Nephron progenitor cell (in vitro differentiated cells): Measurements from ENCODE around the gene CD3G.

Experiments
- DNase-seq: peaks from one replicate; pipeline ENCODE4 v3.0.0; 2021
- H3K27ac Mint-ChIP-seq: 2 replicates; pipeline ENCODE4 v1.8.0; 2021; ENCODE audit warnings: mild to moderate bottlenecking, moderate library complexity, mixed read lengths
- H3K27me3 Mint-ChIP-seq: 2 replicates; pipeline ENCODE4 v1.8.0; 2021; ENCODE audit warnings: mild to moderate bottlenecking, low read depth, mixed read lengths; ENCODE audit not compliant: poor library complexity
- H3K36me3 Mint-ChIP-seq: 2 replicates; pipeline ENCODE4 v1.8.0; 2021; ENCODE audit warnings: low read depth, mixed read lengths
- H3K4me1 Mint-ChIP-seq: 2 replicates; pipeline ENCODE4 v1.8.0; 2021; ENCODE audit warnings: mixed read lengths
- H3K4me3 Mint-ChIP-seq: 2 replicates; pipeline ENCODE4 v1.8.0; 2021; ENCODE audit warnings: mild to moderate bottlenecking, moderate library complexity, mixed read lengths
- H3K9me3 Mint-ChIP-seq: 2 replicates; pipeline ENCODE4 v1.8.0; 2021; ENCODE audit warnings: mild to moderate bottlenecking, moderate library complexity, mixed read lengths
- TF ChIP-seq, protein P1 (sequence below): fragments of 200-600 bp; sonication (generic); IDR thresholded peaks from 2 replicates; pipeline ENCODE4 v1.5.0; 2021; ENCODE audit warnings: antibody characterized with exemption

The CD3G gene

DNA sequence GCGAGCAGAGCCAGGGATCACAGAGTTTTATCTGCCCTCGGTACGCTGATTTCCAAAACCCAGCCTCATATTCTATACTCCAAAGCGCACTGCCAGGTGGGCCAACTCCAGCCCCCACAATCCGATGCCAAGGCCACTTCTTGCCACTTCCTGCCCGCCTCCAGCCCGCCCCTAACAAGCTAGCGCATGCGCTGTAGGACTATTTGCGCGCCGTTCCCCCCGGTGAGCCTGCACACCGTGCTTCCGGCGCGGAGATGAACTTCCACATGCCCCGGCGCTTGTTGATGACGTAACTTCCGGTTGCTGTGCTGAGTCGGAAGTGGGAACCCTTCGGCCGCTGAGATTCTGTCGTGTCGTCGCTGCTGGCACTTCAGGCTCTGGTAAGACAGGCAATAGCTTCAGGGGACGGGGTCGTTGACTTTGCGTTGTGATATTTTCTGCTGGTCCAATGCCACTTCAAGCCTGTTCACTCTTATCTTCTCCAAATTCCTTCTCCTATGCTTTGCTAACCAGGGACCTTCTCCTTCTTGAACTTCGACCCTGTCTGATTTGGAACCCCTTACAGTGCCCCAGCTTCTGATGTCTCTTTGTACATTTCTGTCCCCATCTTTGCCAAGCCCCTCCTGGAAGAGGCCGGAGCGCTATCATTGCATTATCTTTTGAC is 15.3 kb downstream of the CD3G start, which contains the start of gene UBE4A:
UBE4A (plus strand) TSS at position 306 of the 664 bp plus-strand sequence. CDS start 5,481 bp downstream, outside the sequence.
- peak; percentile 93 for DNase-seq
- Mint-ChIP-seq H3K4me3 (peak within 1 kb of the TSS; percentile 96), H3K27me3 (peaks cover 31% of the 10 kb centered on the region), H3K9me3 (peaks cover 11% of the 10 kb centered on the region), H3K4me1 (peaks cover 14% of the 10 kb centered on the region), H3K36me3 (peaks cover 8% of the 10 kb centered on the region), H3K27ac (peak within 1 kb of the TSS; percentile 57)
- TF ChIP-seq, protein P1, sequence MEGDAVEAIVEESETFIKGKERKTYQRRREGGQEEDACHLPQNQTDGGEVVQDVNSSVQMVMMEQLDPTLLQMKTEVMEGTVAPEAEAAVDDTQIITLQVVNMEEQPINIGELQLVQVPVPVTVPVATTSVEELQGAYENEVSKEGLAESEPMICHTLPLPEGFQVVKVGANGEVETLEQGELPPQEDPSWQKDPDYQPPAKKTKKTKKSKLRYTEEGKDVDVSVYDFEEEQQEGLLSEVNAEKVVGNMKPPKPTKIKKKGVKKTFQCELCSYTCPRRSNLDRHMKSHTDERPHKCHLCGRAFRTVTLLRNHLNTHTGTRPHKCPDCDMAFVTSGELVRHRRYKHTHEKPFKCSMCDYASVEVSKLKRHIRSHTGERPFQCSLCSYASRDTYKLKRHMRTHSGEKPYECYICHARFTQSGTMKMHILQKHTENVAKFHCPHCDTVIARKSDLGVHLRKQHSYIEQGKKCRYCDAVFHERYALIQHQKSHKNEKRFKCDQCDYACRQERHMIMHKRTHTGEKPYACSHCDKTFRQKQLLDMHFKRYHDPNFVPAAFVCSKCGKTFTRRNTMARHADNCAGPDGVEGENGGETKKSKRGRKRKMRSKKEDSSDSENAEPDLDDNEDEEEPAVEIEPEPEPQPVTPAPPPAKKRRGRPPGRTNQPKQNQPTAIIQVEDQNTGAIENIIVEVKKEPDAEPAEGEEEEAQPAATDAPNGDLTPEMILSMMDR: no peak

DNA sequence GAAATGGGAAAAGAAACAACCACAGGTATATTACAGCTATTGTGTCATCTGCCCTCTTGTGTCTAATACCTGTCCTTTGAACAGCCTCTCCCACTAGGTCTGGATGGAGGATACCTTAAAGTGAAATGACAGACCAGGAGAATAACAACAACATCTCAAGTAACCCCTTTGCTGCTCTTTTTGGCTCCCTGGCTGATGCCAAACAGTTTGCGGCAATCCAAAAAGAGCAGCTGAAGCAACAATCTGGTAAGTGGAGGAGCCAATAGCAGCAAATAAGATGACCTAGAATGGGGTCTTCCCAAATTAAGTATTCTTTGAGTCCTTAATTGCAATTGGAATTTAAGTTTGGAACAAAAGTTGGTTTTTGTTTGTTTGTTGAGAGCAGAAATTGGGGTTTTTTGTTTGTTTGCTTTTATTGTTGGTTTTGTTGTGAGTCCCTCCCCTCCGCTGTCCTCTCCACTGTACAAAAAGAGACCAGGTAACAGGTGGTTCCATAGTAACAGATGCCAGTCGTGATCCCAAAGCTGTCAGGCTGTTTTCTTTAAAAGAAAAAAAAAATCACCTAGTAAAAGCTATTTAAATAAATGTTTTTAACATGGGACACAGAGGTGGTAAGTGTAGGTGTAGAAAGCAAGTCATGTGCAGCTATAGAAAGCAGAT is 20.9 kb downstream of the CD3G start:
- peaks cover 7% of the 10 kb centered on the region for H3K4me1 Mint-ChIP-seq
- H3K4me3 Mint-ChIP-seq: no peak overlapping the region

DNA sequence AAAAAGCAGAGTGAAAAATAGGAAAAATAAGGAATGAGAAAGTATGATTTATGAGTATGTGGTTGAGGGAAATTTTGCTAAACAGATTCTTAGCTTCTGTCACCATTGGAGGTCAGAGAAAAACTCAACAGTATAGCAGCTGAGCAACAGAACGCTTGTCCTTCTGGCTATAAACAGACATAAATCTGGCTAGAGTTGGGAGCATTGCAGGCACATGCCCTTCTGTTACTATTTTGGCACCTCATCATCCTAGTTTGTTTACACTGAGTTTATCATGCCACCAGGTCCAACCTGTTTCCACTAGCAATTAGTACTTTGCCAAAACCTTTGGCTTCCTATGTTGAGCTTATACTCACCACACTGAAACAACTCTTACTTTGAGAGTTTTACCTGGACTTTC is 22.1 kb downstream of the CD3G start:
- Mint-ChIP-seq H3K27me3 (peaks cover 3% of the 10 kb centered on the region), H3K27ac (no peak overlapping the region), H3K4me3 (no peak overlapping the region), H3K4me1 (no peaks in the 10 kb centered on the region), H3K36me3 (peaks cover 48% of the 10 kb centered on the region), H3K9me3 (no peaks in the 10 kb centered on the region)
- TF ChIP-seq, protein P1: no peak
- no peak for DNase-seq

More for the DNA sequence above, 20.9 kb downstream of the CD3G start:
- H3K36me3 Mint-ChIP-seq: peaks cover 36% of the 10 kb centered on the region
- DNase-seq: no peak
- TF ChIP-seq, protein P1: no peak
- H3K27me3 Mint-ChIP-seq: peaks cover 3% of the 10 kb centered on the region
- no peaks in the 10 kb centered on the region for H3K9me3 Mint-ChIP-seq
- H3K27ac Mint-ChIP-seq: no peak overlapping the region

DNA sequence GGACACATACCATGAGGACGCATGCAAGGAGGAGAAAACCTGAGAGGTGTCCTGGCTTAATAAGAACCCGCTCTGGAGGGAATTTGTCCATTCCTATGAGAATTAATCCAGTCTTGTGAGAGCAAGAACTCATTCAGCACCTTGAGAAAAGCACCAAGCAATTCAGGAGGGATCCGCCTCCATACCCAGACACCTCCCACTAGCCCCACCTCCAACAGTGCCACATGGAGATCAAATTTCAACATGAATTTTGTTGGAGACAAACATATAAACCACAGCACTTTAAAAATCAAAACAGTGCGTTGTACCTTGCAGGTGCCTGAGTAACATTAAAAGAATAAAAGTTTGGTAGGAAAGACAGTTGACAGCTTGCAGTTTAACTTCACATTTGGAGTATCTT is 26.6 kb downstream of the CD3G start:
- Mint-ChIP-seq H3K36me3 (peaks cover 80% of the 10 kb centered on the region), H3K4me3 (no peak overlapping the region), H3K27ac (no peak overlapping the region), H3K27me3 (no peaks in the 10 kb centered on the region), H3K4me1 (no peaks in the 10 kb centered on the region), H3K9me3 (no peaks in the 10 kb centered on the region)
- no peak for DNase-seq
- TF ChIP-seq, protein P1: no peak

DNA sequence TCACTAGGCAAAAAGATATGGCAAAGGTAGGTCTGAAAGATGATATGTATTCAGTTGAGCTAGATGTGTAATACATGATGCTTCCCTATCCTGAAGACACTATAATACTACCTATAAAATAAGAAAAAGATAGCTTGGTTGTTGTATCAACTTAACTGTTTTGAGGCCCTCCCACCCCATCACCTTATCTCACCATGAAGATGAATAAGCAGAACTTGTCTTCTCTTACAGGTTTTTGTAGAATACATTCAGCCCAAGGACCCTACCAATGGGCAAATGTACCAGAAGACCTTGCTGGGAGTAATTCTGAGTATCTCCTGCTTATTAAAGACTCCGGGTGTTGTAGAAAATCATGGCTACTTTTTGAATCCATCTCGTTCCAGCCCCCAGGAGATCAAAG is 29.1 kb downstream of the CD3G start:
- no peaks in the 10 kb centered on the region for H3K27me3 Mint-ChIP-seq
- TF ChIP-seq, protein P1: no peak
- peaks cover 76% of the 10 kb centered on the region for H3K36me3 Mint-ChIP-seq
- no peak overlapping the region for H3K4me3 Mint-ChIP-seq
- no peaks in the 10 kb centered on the region for H3K9me3 Mint-ChIP-seq
- H3K27ac Mint-ChIP-seq: no peak overlapping the region
- H3K4me1 Mint-ChIP-seq: no peaks in the 10 kb centered on the region
- no peak for DNase-seq
